KG1 (cell line): Measurements from ENCODE around the gene PADI1.

Experiments used
- DNase-seq: peaks from one replicate; lab custom pipeline; 2025; lab: John Stamatoyannopoulos, UW

PADI1 gene

GRCh38 chr1:17204546-17205440 is at the start of gene PADI1:
Gene PADI1, plus strand, starts transcription at chr1:17205128. Its CDS starts 90 bp downstream, at chr1:17205218.
- no peak for DNase-seq

- DNase-seq = no peak
These were observed 49.5 kb upstream of the PADI1 start for GRCh38 chr1:17155257-17155920.

GRCh38 chr1:17156108-17156507 is 48.8 kb upstream of the PADI1 start:
- no peak for DNase-seq

- no peak for DNase-seq
These were observed 46.0 kb upstream of the PADI1 start for GRCh38 chr1:17158961-17159360.

- DNase-seq = no peak
These were observed 43.7 kb upstream of the PADI1 start for GRCh38 chr1:17161137-17161740.

- no peak for DNase-seq
These were observed 42.8 kb upstream of the PADI1 start for GRCh38 chr1:17161926-17162800.

GRCh38 chr1:17162941-17163340 is 42.0 kb upstream of the PADI1 start:
- DNase-seq = no peak

- no peak for DNase-seq
These were observed 41.6 kb upstream of the PADI1 start for GRCh38 chr1:17163371-17163770.

GRCh38 chr1:17163789-17164666 is 40.9 kb upstream of the PADI1 start:
- no peak for DNase-seq

- DNase-seq = no peak
These were observed 39.1 kb upstream of the PADI1 start for GRCh38 chr1:17165823-17166222.

GRCh38 chr1:17167041-17167785 is 37.7 kb upstream of the PADI1 start:
- DNase-seq = no peak

- no peak for DNase-seq
These were observed 37.2 kb upstream of the PADI1 start for GRCh38 chr1:17167786-17168090.

- no peak for DNase-seq
These were observed 36.6 kb upstream of the PADI1 start for GRCh38 chr1:17168091-17168876.

- DNase-seq = no peak
These were observed 34.4 kb upstream of the PADI1 start for GRCh38 chr1:17170571-17170970.

GRCh38 chr1:17173217-17173616 is 31.7 kb upstream of the PADI1 start:
- DNase-seq = no peak

GRCh38 chr1:17176306-17177061 is 28.4 kb upstream of the PADI1 start:
- DNase-seq = no peak

GRCh38 chr1:17177651-17178050 is 27.3 kb upstream of the PADI1 start:
- no peak for DNase-seq

GRCh38 chr1:17181781-17182464 is 23.0 kb upstream of the PADI1 start:
- peak; percentile 79 for DNase-seq
